CD1c-positive myeloid dendritic cell (primary cell): ENCODE results near the gene CHD2.
A peak's percentile ranks its signal among the peaks of the same experiment; 100 is the strongest.
"Not testable (repeated sequence)": the region's sequence is repeated elsewhere in the genome, so short reads cannot be mapped to it uniquely, and the experiment has no call there.

Experiments
- DNase-seq: peaks from one replicate; pipeline ENCODE4 v3.0.0-alpha.2; 2016; ENCODE audit errors: extremely low spot score

Gene CHD2

GRCh38 chr15:93018574-93018973 is 118.5 kb downstream of the CHD2 start:
- DNase-seq = no peak

GRCh38 chr15:93019090-93019489 is 119.0 kb downstream of the CHD2 start:
- no peak for DNase-seq

DNA sequence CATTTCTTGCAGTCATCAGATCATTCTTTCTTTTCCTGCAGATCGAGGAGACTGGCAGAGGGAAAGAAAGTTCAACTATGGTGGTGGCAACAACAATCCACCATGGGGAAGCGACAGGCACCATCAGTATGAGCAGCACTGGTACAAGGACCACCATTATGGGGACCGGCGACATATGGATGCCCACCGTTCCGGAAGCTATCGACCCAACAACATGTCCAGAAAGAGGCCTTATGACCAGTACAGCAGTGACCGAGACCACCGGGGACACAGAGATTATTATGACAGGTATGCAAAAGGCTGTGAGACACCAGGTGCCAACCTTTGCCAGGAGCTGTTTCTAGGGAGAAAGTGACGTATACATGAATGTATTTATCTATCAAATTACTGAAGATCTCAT is 119.8 kb downstream of the CHD2 start:
- no peak for DNase-seq

DNA sequence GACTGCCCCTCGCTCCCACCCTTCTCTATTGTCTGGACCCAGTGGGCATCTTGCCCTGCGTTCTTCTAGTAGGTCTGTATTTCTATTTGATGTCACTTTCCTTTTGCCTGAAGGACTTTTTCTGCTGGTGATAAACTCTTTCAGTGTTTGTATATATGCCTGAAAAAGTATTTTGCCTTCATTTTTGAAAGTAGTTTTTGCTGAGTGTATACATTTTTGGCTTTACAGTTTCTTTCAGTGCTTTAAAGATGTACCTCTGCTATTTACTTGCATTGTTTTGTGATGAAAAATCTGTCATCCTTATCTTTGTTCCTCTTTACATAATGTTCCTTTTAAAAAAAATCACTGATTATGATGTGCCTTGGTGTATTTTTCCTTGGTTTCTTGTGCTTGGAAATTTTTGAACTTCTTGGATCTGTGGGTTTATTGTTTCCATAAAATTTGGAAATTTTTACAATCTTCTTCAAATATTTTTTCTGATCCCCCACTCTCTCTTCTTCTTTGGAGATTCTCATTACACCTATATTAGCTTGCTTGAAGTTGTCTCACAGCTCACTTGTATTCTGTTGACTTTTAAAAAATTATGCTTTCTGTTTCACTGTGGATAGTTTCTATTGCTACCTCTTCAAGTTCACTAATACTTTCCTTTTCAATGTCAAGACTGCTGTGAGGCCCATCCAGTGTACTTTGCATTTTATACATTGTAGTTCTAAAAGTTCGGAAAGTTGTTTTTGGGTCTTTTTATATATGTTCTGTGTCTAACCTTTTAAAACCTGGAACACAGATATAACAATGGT is 121.0 kb downstream of the CHD2 start:
- DNase-seq = no peak

DNA sequence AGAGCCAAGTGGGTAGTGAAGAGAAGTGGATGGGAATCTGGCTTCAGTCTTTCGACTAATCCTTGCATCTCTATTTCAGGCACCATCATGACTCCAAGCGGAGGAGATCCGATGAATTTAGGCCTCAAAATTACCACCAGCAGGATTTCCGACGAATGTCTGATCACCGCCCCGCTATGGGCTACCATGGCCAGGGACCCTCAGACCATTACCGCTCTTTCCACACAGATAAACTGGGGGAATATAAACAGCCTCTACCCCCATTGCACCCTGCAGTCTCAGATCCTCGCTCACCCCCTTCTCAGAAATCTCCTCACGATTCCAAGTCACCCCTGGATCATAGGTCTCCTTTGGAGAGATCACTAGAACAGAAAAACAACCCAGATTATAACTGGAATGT is 124.2 kb downstream of the CHD2 start:
- DNase-seq = no peak

- DNase-seq = no peak
Measured at GRCh38 chr15:93024716-93025624, 124.8 kb downstream of the CHD2 start.

- no peak for DNase-seq
Measured at GRCh38 chr15:93025625-93025982, 125.5 kb downstream of the CHD2 start.

DNA sequence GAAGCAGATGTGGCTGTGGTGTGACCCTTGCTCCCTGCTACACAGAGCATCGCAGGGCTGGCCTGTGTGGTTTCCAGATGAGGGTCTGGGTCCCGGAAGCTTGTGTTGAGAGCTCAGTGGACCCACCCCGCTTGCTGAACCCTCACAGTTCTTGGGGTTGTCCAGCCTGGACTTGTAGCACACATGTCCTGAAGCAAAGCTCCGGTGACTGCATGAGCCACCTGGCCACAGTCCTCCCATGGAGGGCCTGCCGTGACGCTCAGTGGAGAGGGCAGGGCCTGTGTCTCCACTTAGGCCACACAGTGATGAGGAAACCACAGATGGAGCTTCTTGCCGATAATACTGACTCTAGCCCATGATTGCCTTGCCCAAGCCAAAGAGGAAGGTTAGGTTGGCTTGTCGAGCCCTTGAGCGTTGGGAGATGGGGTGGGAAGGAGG is 126.3 kb downstream of the CHD2 start:
- no peak for DNase-seq

- peak; percentile 35 for DNase-seq
Measured at GRCh38 chr15:93027413-93027812, 127.3 kb downstream of the CHD2 start.

- DNase-seq = no peak
Measured at GRCh38 chr15:93028111-93028631, 128.0 kb downstream of the CHD2 start.

GRCh38 chr15:93028632-93029213 is 128.6 kb downstream of the CHD2 start:
- DNase-seq = peak; percentile 79

DNA sequence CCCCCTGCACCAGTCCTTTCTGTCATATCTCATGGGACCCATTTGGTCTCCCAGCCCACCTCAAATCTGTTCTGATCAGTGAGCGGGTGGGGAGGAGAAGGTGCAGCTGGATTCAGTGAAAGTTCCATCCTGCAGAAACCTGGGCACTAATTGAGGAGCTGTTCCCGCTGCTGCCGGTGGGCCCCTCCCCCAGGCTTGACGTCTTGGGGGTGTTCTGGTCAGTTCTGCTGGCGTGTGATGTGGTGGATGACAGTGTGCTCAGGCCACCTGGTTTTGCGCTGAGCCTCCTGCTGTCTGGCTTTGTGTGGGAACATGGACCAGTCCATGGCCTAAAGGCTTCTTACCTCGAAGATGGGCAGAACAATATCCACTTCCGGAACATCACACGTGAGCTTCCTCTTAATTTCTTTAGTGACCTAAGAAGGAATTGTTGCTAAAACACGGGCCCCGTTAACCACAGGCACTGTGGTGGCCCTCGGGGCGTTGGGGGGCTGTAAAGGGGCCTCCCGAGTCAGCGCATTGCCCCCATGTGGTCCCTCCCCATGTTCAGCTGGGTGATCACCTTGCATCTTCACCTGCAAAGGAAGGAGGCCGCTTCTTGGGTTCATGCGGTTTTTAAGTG is 129.2 kb downstream of the CHD2 start:
- DNase-seq = no peak

DNA sequence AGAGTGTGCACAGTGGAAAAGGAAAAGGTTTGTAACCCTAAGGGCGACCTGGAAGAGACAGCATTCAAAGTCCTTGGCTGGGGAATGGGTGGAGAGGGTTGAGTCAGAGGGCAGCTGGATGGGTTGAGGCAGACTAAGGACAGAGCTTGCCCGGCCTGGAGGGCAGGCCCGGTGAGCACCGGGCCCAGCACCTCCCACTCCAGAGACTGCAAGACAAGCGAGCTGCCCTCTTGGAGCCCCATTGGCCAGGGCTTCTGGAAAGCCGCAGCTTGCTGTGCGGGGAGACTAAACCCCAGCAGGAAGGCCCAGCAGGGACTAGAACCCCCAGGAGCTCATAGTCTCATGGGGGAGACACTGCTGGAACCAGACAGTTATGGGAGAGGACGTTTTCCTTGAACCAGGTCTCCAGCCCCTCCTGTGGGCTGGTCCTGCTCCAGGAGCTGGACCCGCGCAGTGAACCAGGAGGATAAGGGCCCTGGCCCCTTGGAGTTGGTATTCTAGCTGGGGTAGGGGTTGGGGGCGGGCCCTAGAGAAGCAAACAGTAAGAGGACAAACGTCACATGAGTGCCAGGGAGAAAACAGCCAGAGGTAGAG is 129.8 kb downstream of the CHD2 start:
- DNase-seq = no peak

DNA sequence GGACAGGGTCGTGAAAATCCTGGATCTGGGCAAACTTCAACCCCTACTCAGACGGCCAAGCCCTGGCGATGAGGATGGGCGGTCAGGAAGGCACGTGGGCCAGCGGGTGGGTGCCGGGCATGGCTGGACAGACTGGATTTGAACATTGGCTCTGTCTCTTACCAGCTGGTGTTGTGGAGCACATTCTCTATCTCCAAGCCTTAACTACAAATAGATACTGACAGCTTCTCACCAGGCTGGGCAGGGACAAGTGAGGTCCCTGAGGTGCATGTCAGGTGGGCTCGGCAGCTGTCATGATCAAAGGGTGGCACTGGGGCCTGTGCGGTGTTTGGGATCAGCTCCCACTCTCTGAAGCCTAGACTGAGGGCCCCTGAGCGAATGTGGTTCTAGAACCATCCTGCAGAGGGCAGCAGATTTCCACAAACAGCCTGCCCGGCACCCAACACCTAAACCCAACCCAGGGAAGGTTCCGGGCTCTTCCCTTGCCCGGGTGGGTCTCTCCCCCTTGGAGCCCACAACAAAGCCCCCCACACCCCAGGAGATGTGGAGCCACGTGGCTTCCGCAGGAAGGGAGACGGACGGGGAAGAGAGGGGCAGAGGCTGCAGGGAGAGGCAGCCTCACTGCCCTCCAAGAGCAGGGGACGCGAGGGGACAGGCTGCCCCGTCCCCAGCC is 130.4 kb downstream of the CHD2 start:
- DNase-seq = peak; percentile 73

DNA sequence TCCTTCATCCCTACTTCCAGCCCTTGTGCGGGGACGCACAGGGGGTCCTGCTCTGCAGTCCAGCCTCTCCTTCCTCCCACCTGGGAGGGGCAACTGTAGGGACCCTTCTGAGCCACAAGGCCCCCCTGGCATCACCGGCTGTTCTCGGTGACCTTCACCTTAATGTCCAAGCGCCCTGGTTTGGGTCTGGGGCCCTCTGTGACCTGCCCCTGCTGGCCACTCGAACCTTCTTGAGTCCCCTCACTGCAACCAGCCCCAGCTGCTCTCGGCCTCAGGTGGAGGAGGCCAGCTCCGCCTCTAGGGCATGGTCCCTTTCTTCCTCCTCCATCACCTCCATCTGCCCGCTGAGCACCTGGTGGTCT is 131.0 kb downstream of the CHD2 start:
- DNase-seq = no peak

DNA sequence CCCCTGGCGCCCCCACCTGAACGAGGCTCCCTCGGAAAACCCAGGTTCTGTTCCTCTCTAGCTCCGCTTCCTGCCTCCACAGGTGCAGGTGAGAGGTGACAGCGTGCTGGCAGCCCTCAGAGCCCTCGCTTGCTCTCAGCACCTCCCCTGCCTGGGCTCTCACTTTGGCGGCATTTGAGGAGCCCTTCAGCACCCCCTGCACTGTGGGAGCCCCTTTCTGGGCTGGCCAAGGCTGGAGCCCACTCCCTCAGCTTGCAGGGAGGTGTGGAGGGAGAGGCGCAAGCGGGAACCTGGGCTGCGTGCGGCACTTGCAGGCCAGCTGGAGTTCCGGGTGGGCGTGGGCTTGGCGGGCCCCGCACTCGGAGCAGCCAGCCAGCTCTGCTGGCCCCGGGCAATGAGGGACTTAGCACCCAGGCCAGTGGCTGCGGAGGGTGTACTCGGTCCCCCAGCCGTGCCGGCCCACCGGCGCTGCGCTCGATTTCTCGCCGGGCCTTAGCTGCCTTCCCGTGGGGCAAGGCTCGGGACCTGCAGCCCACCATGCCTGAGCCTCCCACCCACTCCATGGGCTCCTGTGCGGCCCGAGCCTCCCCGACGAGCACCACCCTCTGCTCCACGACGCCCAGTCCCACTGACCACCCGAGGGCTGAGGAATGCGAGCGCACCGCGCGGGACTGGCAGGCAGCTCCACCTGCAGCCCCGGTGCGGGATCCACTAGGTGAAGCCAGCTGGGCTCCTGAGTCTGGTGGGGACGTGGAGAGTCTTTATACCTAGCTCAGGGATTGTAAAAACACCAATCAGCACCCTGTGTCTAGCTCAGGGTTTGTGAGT is 131.6 kb downstream of the CHD2 start:
- DNase-seq = not testable (repeated sequence)

GRCh38 chr15:93032515-93033206 is 132.5 kb downstream of the CHD2 start:
- not testable (repeated sequence) for DNase-seq

DNA sequence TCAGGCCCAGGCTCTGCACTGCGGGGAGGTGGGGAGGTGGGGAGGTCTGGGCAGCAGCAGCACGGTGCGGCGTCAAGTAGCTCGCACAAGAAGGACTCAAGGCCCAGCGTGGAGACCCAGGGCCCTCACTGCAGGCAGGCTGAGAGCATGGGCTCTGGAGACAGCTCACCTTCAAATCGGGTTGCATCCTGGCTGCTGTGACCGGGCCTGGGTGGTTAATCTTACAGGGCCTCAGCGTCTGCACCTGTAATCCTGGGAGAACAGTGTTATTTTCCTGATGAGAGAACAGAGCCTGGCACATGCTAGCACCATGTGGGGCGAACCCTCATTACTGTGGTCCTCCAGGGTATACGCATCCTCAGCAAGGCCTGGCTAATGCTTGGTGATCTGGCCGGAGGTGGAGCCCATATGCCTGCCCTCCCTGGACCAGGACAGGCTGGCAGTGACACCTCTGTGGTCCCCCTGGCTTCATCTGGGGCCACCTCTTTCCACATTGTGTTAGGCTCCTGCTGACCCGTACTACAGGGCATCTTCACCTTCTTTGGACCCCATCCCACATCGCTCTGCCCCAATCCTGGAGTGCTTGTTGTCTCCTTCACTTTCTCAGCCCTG is 133.4 kb downstream of the CHD2 start:
- DNase-seq = no peak

DNA sequence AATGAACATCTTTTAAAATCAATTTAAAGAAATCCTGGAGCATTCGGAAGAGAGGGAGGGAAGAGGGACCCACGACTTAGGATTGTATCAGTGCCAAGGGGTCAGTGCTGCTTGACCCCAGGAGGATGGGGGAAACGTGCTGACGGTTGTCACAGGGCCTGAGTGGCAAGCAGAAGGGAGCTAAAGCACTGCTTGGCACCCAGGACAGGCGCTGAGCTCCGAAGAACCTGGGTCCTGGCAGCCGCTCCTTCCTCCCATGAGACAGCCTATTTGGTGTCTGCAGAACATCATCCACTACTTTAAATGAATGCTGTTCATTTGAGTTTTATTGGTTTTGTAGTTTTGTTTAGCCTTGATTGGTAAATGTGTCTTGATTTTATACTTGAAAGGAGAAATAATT is 134.4 kb downstream of the CHD2 start:
- DNase-seq = no peak
